ENCODE results near the gene ETV3. TPM values are rescaled to one million over a fixed set of nuclear protein-coding genes. Genes with fewer than 3 reads are reported as not detected.
A peak's percentile ranks its signal among the peaks of the same experiment; 100 is the strongest.

The ETV3 gene
- total RNA-seq, 4 donors from 2014 or later, result 17.7 to 27.3 (median 20.5) TPM

DNA sequence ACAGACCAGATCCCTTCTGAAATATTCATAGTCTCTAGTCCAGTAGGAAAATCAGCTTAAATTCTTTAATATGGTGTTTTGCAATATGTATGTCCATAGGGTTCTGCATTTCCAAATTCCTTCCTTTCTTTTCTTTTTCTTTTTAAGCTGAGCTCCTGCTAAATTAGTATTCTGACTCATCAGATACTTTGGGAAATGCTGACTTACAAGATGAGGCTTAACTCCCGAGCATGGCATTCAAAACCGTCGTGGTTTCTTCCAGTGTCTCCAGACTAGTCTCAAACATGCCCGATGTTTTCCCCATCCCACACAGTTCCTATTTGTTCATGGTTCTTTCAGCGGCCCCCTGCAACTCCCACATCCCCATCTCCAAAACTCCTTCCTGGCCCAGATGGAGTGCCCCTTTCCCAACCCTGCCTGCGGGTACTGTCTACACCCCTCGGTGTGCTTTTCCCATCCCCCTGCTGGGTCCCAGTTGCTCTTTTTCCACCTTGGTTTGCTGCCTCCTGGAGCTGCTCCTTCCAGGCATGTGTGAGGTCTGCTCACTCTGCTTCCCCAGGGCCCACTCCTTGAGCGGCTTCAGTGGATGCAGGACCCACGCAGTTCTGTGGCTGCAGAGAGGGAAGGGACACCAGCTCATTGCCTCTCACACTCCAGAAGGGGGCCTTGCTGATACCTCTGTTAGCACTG, 19.5 kb upstream of the ETV3 start:
- H3K4me1 ChIP-seq, result peaks cover 0 to 22% (median 8%) of the 10 kb centered on the region in 3 donors
- H3K36me3 ChIP-seq, result no peaks in the 10 kb centered on the region
- ATAC-seq, result no peak
- 58 to 67% methylated on average over 7 to 9 of the region's 9 CpGs for WGBS, 2 donors (ENCODE audit: low coverage in 1 of 2)
- H3K4me3 ChIP-seq, result no peak overlapping the region
- H3K9me3 ChIP-seq, result no peaks in the 10 kb centered on the region
- no peak overlapping the region for H3K27ac ChIP-seq
- H3K27me3 ChIP-seq, result peaks cover 11% of the 10 kb centered on the region
- TF ChIP-seq POLR2A (IDR thresholded peaks at IDR 0.05) (no peak), POLR2AphosphoS5 (IDR thresholded peaks at IDR 0.05) (no peak), EP300 (IDR thresholded peaks at IDR 0.05) (no peak)
- TF ChIP-seq, protein P1, sequence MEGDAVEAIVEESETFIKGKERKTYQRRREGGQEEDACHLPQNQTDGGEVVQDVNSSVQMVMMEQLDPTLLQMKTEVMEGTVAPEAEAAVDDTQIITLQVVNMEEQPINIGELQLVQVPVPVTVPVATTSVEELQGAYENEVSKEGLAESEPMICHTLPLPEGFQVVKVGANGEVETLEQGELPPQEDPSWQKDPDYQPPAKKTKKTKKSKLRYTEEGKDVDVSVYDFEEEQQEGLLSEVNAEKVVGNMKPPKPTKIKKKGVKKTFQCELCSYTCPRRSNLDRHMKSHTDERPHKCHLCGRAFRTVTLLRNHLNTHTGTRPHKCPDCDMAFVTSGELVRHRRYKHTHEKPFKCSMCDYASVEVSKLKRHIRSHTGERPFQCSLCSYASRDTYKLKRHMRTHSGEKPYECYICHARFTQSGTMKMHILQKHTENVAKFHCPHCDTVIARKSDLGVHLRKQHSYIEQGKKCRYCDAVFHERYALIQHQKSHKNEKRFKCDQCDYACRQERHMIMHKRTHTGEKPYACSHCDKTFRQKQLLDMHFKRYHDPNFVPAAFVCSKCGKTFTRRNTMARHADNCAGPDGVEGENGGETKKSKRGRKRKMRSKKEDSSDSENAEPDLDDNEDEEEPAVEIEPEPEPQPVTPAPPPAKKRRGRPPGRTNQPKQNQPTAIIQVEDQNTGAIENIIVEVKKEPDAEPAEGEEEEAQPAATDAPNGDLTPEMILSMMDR (IDR thresholded peaks at IDR 0.05), result no peak

DNA sequence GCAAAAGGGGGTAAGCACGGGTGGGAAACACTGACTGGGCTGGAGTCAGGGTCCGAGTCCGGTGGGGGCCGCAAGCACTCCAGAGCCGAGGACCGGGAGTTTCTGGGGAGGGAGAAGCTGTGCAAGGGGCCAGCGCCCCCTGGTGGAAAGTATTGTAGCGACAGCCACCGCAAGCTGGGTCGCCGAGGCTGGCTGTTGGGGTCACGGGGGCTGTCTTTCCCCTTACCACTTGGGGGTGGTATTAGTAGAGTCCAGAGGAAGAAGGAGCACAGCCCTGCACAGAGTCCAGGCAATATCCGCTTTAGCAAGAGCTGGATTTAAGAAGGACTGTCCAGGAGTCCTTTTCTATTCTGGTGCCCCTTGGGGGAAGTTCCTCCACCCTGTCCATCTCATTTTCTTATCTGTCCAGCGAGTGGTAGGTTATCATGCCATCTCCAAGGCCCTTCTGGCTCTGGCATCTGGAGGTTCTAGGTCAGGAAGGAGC, 17.9 kb upstream of the ETV3 start:
- no peak overlapping the region for H3K27ac ChIP-seq
- H3K27me3 ChIP-seq, result peaks cover 11% of the 10 kb centered on the region
- ATAC-seq, result peak; percentile 75
- peaks cover 0 to 22% (median 8%) of the 10 kb centered on the region in 3 donors for H3K4me1 ChIP-seq
- no peaks in the 10 kb centered on the region for H3K36me3 ChIP-seq
- WGBS, 2 donors (ENCODE audit: low coverage in 1 of 2), result 15% methylated on average over 3 of the region's 14 CpGs; no CpG with 5 or more reads in 1 of the 2 donors
- H3K4me3 ChIP-seq, result peak overlapping the region in 1 of 2 donors; percentile 21
- H3K9me3 ChIP-seq, result no peaks in the 10 kb centered on the region
- TF ChIP-seq, protein P1 (IDR thresholded peaks at IDR 0.05), result peak; percentile 93 to 98 (median 96)
- TF ChIP-seq POLR2A (IDR thresholded peaks at IDR 0.05), result no peak

DNA sequence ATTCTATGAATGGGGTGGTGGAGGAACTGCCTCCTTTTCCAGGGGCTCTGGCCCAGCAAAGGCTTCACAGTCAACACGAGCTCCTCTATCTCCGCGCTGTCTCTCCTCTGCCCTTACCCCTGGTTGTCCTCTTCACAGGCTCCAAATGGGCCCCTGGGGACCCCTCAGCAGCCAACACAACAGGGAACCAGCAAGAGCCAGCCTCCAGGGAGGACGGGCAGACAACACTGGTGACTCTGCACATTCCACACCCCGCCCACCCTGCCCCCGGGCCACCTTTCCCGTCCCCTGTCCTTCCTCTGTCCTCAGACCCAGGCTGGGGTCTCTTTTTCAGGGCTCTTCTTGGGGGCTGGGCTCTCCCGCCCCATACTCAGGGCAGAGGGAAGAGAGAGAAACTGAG, 17.5 kb upstream of the ETV3 start:
- ATAC-seq, result peak; percentile 26
- Histone ChIP-seq H3K27ac (peak overlapping the region in 1 of 4 donors; percentile 5), H3K9me3 (no peaks in the 10 kb centered on the region), H3K36me3 (no peaks in the 10 kb centered on the region), H3K4me1 (peaks cover 0 to 22% (median 8%) of the 10 kb centered on the region in 3 donors), H3K4me3 (peak overlapping the region in 1 of 2 donors; percentile 21), H3K27me3 (peaks cover 11% of the 10 kb centered on the region)
- no CpG with 5 or more reads among the region's 8 CpGs for WGBS, 2 donors (ENCODE audit: low coverage in 1 of 2)
- TF ChIP-seq, protein P1 (IDR thresholded peaks at IDR 0.05), result no peak
- no peak for TF ChIP-seq POLR2AphosphoS5 (IDR thresholded peaks at IDR 0.05)

DNA sequence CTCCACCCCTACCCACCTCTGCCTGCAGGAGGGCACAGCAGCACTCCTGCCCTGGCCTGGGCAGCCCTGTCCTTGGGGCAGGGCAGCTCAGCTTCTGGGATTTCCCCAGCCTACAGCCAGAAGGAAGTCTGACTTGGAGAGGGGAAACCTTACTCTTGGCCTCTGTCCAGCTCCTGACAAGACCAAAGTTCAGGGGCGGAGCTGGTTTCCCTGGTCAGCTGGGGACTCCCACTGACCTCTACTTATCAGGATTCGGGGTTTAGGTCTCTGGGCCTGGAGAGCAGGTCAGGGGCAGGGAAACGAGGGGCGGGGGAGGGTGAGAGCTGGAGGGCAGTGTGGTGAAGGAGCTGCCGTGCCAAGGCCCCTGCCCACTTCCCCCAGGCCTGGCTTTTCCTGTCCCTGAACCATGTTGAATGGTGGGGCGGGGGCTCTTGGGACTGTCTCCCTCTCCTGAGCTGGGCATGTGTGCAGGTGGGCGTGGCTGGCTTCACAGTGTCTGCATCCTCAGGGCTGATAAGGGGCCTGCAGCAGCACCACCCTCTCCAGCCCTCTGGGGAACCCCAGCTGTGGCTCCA, 16.8 kb upstream of the ETV3 start:
- peak overlapping the region in 1 of 4 donors; percentile 5 for H3K27ac ChIP-seq
- ATAC-seq, result peak; percentile 23

More for the DNA sequence above, 16.8 kb upstream of the ETV3 start:
- peaks cover 11% of the 10 kb centered on the region for H3K27me3 ChIP-seq
- H3K4me3 ChIP-seq, result no peak overlapping the region
- H3K36me3 ChIP-seq, result no peaks in the 10 kb centered on the region
- peaks cover 0 to 22% (median 8%) of the 10 kb centered on the region in 3 donors for H3K4me1 ChIP-seq
- H3K9me3 ChIP-seq, result no peaks in the 10 kb centered on the region
- TF ChIP-seq POLR2A (IDR thresholded peaks at IDR 0.05) (no peak), EP300 (IDR thresholded peaks at IDR 0.05) (no peak), POLR2AphosphoS5 (IDR thresholded peaks at IDR 0.05) (no peak)
- TF ChIP-seq, protein P1 (IDR thresholded peaks at IDR 0.05), result no peak
- no CpG with 5 or more reads among the region's 7 CpGs for WGBS, 2 donors (ENCODE audit: low coverage in 1 of 2)

Measured in gastroesophageal sphincter (tissue), 4 donors.